Stimulated activated CD8-positive, alpha-beta memory T cell treated with anti-CD3 and anti-CD28 coated beads, Interleukin-12 subunit alpha, Interleukin-12 subunit beta, amount 100 ng/mL, for 4 hours (primary cell): Measurements from ENCODE around the gene VPS37B.

Source experiments
- DNase-seq: peaks from one replicate; pipeline ENCODE4 v3.0.0-alpha.2; 2020; ENCODE audit warnings: low read depth

The VPS37B gene

DNA sequence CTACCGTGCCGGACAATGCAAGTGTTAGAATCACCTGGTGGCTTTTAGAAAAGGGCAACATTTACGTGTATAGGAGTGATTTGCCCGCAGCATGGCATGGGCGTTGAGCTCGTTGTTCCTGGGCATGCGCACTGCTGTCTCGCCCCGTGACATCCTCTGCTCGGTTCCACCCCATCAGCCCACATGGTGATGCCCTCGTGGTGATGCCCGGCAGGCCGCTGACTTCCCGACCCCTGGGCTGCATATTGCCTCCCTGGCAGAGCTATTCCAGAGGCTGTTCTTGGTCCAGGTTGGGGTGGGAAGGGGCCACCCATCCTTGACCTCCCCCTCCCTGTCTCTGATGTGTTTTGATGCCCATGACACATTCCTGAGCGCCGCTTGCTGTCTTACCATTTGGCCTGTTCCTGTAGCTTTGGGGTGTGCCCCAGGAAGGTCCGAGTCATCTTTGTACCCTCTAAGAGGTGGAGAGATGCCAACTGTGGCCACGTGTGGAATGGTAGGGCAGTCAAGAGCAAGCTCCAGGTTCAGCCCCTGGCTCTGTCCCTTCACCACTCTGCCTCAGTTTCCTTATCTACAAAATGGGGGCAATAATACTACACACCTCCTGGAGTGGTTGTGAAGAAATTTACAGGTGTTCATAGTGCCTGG lies 55.9 kb downstream of the VPS37B start:
- no peak for DNase-seq

DNA sequence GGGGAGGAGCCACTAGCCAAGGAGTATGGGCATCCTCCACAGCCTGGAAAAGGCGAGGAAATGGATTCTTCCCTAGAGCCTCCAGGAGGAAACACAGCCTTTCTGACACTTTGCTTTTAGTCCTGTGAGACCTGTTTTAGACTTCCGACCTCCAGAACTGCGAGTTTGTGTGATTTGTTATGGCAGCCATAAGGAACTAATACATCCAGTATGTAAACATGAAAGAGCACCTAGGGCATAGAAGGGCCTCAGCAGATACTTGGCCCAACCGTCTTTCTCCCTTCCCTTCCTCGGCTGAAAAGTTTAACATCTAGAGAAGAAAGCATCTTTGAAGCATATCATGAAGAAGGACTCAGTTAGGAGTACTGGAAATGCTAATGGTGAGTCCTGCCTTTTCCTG lies 57.1 kb downstream of the VPS37B start:
- DNase-seq, result no peak

DNA sequence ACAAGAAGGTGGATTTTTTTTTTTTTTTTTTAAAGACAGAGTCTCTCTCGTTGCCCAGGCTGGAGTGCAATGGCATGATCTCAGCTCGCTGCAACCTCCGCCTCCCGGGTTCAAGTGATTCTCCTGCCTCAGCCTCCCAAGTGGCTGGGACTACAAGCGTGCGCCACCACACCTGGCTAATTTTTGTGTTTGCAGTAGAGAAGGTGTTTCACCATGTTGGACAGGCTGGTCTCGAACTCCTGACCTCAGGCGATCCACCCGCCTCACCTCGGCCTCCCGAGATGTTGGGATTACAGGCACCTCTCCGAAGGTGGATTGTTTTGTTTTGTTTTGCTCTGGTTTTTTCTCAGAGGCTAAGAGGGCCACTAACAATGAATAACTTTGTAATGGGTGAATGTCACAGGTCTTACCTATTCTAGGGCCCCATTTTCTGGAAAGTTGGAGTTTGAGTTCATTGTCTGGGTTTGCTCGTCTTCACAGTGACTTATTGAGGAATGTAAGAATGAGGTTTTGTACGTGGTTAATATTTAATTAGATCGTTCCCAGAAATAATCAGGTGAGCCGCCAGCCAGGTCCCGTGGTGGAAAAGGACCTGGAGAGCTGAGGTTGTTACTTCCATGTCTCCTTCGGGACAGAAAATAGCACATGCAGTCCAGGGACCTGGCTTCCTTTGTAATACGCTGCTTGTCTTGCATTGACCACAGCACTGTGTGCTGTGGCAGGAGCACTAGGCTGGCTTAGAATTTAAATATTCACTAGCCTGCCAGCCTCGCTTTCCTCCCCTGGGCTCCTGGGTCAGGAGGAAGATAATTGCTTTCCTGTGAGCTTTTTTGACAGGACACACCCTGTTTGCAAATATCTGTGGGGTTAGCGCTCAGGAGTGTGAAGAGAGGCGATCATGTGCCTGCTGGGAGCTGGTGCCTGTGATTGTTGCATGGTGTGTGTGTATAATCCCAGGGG lies 58.3 kb downstream of the VPS37B start:
- DNase-seq, result no peak

DNA sequence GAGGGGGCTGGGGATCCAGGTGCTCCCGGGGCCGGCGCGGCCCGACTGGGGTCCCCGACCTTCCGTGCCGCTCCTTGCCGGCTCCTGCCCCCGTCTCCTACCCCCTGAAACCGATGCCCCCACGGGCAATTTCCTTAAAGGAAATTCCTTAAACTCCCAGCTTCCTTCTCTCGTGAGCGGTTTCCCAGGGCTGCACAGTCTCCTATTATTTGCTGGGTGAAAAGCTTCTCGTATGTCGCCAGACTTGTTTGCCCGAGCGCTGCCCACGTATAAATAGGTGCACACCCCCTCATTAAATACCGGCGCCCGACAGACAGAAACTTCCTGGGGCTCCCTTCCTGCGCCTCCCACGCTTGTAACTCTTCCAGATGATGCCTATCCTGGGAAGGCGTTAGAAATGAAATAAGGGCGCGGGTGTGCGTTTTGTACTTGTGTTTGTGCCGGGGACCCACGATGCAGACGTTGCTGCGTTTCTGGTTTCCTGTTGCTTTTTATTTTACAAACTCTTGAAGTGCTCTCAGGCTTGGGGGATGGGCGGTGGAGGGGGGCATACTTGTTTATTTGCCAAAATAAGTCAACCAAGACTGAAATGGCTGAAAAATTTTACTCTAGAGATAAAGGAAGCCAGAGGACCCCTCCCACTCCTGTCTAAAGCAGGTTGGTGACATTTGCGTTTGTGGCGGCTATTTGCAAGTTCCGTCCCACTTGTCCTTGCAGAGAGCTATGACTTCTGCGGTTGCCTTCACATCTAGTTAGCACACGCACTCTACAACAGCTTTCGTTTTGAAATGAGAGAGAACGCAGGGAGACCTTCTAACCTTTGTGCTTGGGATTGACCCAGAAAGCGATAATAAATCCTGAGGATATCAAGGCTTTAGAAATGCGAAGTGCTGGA lies 59.6 kb downstream of the VPS37B start:
- peak; percentile 17 for DNase-seq

DNA sequence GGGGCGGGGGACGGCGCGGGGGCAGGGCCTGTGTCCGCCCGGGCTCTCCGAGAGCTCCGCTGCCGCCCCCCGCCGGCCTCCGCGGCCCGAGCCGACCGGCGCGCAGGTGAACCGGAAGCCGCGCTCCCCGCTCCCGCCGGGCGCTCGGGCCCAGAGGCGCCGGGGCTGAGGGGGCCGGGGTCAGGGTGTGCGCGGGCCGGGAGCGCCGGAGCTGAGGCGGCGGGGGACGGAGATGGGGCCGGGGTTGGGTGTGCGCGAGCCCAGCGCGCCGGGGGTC lies 60.2 kb downstream of the VPS37B start:
- DNase-seq, result no peak

DNA sequence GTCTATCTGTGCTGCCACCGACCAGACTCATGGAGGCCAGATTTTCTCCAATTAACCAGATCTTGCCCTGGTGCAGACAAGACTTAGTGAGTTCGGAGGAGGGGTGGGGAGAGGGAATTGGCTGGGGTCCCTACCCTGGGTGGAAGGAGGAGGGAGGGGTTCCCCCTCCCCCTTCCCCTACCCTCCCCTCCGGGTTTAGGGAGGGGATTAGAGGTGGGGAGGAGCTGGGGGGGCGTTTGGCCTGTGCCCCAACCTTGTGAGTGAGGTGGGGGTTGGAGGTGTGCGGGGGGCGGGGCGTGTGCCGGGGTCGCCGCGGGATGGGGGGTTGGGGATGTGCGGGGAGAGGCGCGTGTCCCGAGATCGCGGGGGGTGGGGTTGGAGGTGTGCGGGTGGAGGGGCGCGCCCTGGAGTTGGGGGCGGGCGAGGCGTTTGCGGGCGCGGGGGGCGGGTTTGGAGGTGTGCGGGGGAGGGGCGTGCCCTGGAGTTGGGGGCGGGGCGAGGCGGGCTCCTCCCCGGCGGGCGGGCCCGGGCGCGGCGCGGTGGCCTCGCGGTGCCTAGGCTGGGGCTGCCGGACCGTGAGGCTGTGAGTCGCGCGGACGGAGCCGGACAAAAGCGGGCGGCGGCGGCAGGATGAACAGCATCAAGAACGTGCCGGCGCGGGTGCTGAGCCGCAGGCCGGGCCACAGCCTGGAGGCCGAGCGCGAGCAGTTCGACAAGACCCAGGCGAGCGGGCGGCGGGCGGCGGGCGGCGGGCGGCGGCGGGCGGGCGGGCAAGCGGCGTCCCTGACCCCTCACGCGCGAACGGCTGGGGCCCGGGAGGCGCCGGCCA lies 60.8 kb downstream of the VPS37B start, which contains the start of gene HIP1R:
TSS of gene HIP1R (plus strand) at position 537 of the 829 bp plus-strand sequence. CDS start at position 631, 94 bp downstream.
- DNase-seq, result peak; percentile 40

DNA sequence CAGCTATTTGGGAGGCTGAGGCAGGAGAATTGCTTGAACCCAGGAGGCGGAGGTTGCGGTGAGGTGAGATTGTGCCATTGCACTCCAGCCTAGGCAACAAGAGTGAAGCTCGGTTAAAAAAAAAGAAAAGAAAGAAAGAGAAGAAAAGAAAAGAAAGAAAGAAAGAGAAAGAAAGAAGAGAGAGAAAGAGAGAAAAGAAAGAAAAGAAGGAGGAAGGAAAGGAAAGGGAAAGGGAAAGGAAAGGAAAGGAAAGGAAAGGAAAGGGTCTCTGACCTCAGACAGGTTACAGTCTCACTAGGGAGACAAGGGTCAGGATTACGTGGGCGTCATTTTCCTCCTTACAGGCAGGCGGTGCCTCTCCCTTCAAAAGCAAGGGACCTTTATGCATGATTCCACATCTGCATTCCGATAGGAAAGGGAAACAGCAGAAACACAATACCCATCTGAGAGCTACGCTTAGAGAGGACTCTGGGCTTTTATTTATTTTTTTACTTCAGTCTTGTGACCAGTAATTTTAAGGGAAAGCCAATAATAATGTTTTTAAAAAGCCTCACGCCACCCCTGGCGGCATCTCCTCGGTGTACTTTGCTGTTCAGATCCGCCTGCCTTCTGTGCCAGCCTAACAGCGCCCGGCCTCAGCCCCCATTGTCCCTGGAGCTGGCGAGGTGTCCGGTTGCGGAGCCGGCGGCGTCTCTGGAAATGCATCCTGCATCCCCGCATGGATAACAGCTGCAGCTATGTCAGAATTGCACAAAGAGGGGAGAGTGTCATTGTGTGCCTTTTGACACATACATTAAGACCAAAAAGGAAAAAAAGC lies 61.6 kb downstream of the VPS37B start:
- no peak for DNase-seq

DNA sequence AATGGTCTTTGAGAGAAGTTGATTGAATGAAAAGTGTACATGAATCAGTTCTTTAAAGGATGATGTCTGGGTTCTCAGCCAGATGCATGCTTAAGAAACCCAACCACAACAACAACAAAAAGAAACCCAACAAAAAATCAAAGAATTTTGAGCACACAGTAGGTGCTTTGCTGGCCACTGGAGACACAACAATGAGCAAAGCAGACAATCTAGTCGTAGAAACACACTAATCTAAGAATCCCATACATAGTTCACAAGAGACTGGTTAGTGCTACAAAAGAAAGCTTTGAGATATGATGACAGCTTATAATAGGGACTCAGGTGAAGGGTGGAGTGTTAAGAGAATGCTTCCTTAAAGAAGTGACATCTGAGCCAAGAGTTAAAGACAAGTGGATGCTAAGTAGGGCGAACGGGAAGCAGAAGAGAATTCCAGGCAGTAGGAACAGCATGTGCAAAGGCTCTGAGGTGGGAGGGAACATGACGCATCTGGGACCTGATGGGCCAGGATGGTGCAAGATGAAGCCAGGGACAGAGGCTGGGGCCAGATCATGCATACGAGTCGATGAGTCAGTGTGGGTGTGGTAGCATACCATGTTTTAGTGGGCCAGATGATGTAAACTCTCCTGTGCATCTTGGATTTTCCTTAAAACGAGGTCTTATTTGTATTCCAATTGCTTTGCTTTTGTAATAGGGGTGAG lies 65.3 kb downstream of the VPS37B start:
- no peak for DNase-seq

DNA sequence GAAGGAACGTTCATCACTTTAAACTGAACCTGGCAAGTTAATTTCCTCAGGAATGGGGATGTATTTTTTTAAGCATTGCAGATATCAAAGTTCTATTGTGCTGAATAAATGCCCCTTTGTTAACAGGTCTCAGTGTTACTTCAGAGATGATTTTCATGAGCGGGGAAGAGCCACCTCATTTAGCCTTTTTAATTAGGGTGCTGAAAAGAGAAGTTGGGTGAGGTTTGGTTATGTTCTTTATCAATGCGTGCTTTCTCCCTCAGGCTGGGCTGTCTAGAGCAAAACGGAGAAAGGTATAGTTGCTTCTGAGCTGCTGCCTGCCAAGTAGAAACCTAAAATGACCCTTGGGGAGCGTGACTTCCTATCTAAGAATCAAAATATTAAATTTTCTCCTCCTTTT lies 68.7 kb downstream of the VPS37B start:
- no peak for DNase-seq

DNA sequence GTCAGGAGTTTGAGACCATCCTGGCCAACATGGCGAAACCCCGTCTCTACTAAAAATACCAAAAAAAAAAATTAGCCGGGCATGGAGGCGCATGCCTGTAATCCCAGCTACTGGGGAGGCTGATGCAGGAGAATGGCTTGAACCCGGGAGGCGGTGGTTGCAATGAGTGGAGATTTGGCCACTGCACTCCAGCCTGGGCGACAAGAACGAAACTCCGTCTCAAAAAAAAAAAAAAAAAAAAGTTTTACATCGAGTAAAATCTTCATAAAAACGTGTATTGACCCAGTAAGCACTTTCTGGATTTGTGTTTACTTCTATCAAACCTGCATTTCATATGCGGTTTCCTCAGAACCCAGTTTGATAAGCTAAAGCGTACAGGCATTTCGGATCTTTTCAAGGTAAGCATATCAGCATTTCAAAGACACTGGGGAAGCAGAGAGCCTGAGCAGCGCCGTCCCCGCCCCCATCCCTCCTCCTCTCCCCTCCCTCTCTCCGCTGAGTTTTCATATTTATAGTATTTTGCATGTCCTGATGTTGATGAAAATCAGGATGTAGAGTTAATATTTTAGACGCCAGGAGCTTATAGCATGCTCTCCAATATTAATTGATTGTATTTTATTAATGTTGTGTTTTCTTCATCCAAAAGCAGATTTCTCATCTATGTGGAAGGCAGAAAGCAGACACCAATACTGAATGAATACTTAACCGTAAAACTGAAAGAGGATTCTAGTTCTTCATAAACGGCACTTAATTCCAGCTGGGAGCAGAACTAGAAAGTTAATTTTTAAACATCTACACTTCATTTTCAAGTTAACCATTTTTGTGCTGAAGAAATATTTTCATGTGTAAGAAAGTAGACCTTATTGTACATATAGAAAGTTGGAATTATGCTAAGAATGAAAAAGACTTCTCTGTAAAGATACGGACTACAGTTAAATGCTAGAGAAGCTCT lies 69.9 kb downstream of the VPS37B start:
- no peak for DNase-seq

DNA sequence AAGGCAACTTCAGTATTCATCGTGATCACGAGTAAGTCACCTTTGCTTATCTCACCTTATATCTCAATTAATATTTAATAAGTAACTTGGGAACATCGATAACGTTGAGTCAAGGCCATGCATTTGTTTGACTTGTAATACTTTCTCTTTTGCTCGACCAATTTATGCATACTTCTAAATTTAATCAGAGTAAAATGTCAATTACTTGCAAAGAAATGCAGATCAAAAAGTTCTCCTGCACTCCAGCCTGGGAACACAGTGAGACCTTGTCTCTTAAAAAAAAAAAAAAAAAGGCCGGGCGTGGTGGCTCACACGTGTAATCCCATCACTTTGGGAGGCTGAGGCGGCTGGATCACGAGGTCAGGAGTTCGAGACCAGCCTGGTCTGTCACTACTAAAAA lies 72.5 kb downstream of the VPS37B start:
- no peak for DNase-seq

DNA sequence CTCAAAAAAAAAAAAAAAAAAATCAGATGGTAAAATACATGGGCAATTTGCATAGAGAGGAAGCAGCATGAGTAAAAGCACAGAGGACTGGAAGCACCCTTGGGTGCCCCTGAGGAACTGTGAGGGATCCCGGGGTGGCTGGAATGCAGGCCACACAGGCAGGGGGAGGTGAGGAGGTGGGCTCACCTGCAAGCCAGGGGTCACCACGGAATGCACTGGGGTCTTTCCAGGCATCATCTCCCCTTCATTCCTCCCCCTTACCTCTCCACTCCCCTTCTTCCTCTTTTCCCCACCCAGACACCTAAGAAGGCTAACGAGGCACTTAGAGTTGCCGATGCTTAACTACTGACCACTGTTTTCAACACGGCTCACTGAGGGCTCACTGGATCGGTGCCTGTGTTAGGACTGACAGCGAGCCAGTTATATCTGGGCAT lies 75.1 kb downstream of the VPS37B start:
- DNase-seq, result no peak

DNA sequence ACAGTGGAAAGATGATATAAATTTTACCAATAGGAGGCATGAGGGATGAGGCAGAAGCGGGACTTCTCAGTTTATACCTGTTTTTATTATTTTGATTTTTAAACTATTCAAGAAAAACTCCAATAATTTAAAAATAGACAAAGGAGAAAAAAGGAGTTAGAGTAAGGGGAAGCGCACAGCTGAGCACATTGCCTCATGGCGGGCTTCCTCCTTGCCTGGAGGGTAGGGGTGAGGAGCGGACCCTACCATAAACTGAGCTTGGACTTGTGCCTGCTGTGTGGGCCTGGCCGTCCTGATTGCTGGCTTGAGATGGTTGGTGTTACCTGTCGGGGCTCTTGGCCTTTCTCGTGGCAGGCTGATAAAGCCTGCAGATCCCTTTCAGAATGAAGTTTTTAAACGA lies 75.8 kb downstream of the VPS37B start:
- DNase-seq, result no peak

DNA sequence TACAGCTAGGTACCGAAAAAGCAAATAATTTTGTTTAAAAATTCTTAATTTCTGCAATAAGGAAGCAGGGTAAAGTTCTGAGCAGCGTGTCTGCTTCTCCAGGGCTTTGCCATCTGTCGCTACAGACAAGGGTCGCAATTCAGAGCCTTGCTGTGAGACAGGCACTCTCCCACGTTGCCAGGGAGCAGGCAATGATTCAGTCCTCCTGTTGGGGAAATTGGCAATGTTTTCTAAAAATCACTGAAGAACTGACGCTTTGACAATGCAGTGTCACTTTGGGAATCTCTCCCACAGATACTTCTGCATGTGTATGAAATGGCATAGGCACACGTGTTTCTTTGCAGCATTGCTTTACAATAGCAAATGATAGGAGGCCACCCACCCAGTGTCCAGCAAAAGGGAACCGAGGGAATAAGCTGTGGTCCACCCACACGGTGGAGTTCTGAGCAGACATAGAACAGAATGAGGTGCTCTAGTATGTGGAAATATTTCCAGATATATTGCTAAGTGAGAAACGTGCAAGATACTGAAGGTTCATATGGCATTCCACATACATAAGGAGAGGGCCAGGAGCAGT lies 76.6 kb downstream of the VPS37B start:
- DNase-seq, result no peak
